H1 (cell line): ENCODE data around the gene MAP3K6. TPM values are rescaled to one million over a fixed set of nuclear protein-coding genes. Genes with fewer than 3 reads are reported as not detected.

Source experiments
- CTCF ChIA-PET: fragments of 300-600 bp; sonication (Branson Sonifier 250); formaldehyde crosslinking; loops from one replicate; lab custom pipeline; 2021; ENCODE audit not compliant: partially characterized antibody; lab: Charles Lee
- POLR2A ChIA-PET: fragments of 300-600 bp; sonication (Branson Sonifier 250); formaldehyde crosslinking; loops from one replicate; lab custom pipeline; 2021; ENCODE audit warnings: inconsistent platforms; ENCODE audit not compliant: partially characterized antibody; lab: Charles Lee
- DNase-seq, 2 experiments: peaks; one replicate each; pipeline versions ENCODE4 v3.0.0 to v3.0.0-alpha.2; 2010 to 2022; ENCODE audit warnings: low spot score in 2 of 2, low read depth in 1 of 2, mixed read lengths in 1 of 2
- FAIRE-seq: peaks from 2 replicates; lab custom pipeline; 2011; peaks lifted over from hg19 to GRCh38; lab: Jason Lieb, UNC
- H2AFZ ChIP-seq: 2 replicates; pipeline ENCODE4 v1.8.1; 2012; ENCODE audit warnings: low read length, inconsistent platforms
- H2AK5ac ChIP-seq: 2 replicates; pipeline ENCODE4 v1.6.1; 2013; ENCODE audit warnings: low read depth, low read length
- H2BK120ac ChIP-seq: replicated peaks from 2 replicates; pipeline ENCODE3; 2013; ENCODE audit warnings: low read depth, low read length, inconsistent platforms
- H2BK12ac ChIP-seq: 2 replicates; pipeline ENCODE4 v1.6.1; 2013; ENCODE audit warnings: low read depth, low read length
- H2BK15ac ChIP-seq: 2 replicates; pipeline ENCODE4 v1.6.1; 2013; ENCODE audit warnings: low read length
- H2BK20ac ChIP-seq: 2 replicates; pipeline ENCODE4 v1.6.1; 2013; ENCODE audit warnings: low read length
- H2BK5ac ChIP-seq: 2 replicates; pipeline ENCODE4 v1.6.1; 2013; ENCODE audit warnings: low read depth, low read length
- H3K14ac ChIP-seq: 2 replicates; pipeline ENCODE4 v1.6.1; 2013; ENCODE audit warnings: inconsistent platforms; ENCODE audit not compliant: insufficient read length
- H3K18ac ChIP-seq: 2 replicates; pipeline ENCODE4 v1.6.1; 2013; ENCODE audit warnings: low read length; ENCODE audit errors: extremely low read depth
- H3K23ac ChIP-seq: 2 replicates; pipeline ENCODE4 v1.6.1; 2013; ENCODE audit warnings: inconsistent platforms; ENCODE audit not compliant: insufficient read length
- H3K23me2 ChIP-seq: 2 replicates; pipeline ENCODE4 v1.6.1; 2013; ENCODE audit warnings: low read depth, low read length
- H3K27ac ChIP-seq: 2 replicates; pipeline ENCODE4 v1.6.1; 2011; ENCODE audit warnings: low read depth, low read length, inconsistent platforms
- H3K27me3 ChIP-seq, 4 experiments: replicated peaks in 1 of 4; 1 replicate in 1 of 4; 2 replicates in 3 of 4; pipeline versions ENCODE4 v1.6.1 to v1.8.1; 2011 to 2013; ENCODE audit warnings: low read length in 3 of 4, mild to moderate bottlenecking in 3 of 4, inconsistent platforms in 2 of 4, mixed read lengths in 2 of 4, moderate library complexity in 1 of 4; ENCODE audit not compliant: control insufficient read depth in 3 of 4, insufficient read depth in 3 of 4; ENCODE audit errors: extremely low read depth in 1 of 4
- H3K36me3 ChIP-seq, 4 experiments: 2 replicates each; pipeline versions ENCODE4 v1.6.1 to v1.8.1; 2011 to 2013; ENCODE audit warnings: mild to moderate bottlenecking in 4 of 4, low read length in 3 of 4, moderate library complexity in 2 of 4, control low read depth in 1 of 4, inconsistent platforms in 1 of 4; ENCODE audit not compliant: insufficient read depth in 4 of 4, control insufficient read depth in 2 of 4
- H3K4ac ChIP-seq: replicated peaks from 2 replicates; pipeline ENCODE3; 2013; ENCODE audit warnings: low read length, low read depth, mixed read lengths, inconsistent platforms; ENCODE audit not compliant: insufficient read length
- H3K4me1 ChIP-seq, 4 experiments: replicated peaks in 1 of 4; 1 replicate in 1 of 4; 2 replicates in 3 of 4; pipeline versions ENCODE4 v1.6.1 to v1.8.1; 2011 to 2013; ENCODE audit warnings: low read length in 3 of 4, inconsistent platforms in 2 of 4, mixed read lengths in 1 of 4; ENCODE audit not compliant: insufficient read depth in 4 of 4, control insufficient read depth in 3 of 4
- H3K4me2 ChIP-seq, 2 experiments: 2 replicates each; pipeline versions ENCODE4 v1.6.1 to v1.8.1; 2011 to 2013; ENCODE audit warnings: low read depth in 2 of 2, low read length in 2 of 2, control low read depth in 1 of 2, inconsistent platforms in 1 of 2, mild to moderate bottlenecking in 1 of 2; ENCODE audit not compliant: insufficient read depth in 1 of 2
- H3K4me3 ChIP-seq, 4 experiments: fragments of 200-600, 300-600 bp in 1 of 4; sonication (generic), shearing (Covaris generic), sonication (Bioruptor Twin) in 1 of 4; 2 replicates each; pipeline versions ENCODE4 v1.5.1 to v1.8.1; 2011 to 2016; ENCODE audit warnings: low read length in 4 of 4, low read depth in 3 of 4, control low read depth in 2 of 4, inconsistent platforms in 2 of 4, mild to moderate bottlenecking in 2 of 4, mixed read lengths in 1 of 4, moderate library complexity in 1 of 4; ENCODE audit not compliant: insufficient read depth in 2 of 4; ENCODE audit errors: extremely low read depth in 1 of 4
- H3K56ac ChIP-seq: replicated peaks from 2 replicates; pipeline ENCODE3; 2013; ENCODE audit warnings: low read depth, mild to moderate bottlenecking, mixed read lengths, low read length, inconsistent platforms; ENCODE audit not compliant: insufficient read length
- H3K79me1 ChIP-seq: 2 replicates; pipeline ENCODE4 v1.6.1; 2013; ENCODE audit warnings: low read depth, low read length, control low read depth
- H3K79me2 ChIP-seq, 2 experiments: 2 replicates each; pipeline versions ENCODE4 v1.6.1 to v1.8.1; 2012 to 2013; ENCODE audit warnings: low read length in 2 of 2, mild to moderate bottlenecking in 2 of 2, inconsistent platforms in 1 of 2; ENCODE audit not compliant: insufficient read depth in 2 of 2, control insufficient read depth in 1 of 2
- H3K9ac ChIP-seq, 4 experiments: replicated peaks in 1 of 4; 1 replicate in 1 of 4; 2 replicates in 3 of 4; pipeline versions ENCODE4 v1.6.1 to v1.8.1; 2011 to 2013; ENCODE audit warnings: low read depth in 3 of 4, low read length in 3 of 4, control low read depth in 2 of 4, mild to moderate bottlenecking in 2 of 4, moderate library complexity in 2 of 4, inconsistent platforms in 1 of 4; ENCODE audit errors: extremely low read depth in 1 of 4
- H3K9me3 ChIP-seq, 2 experiments: 2 replicates each; pipeline versions ENCODE4 v1.6.1 to v1.8.1; 2012 to 2013; ENCODE audit warnings: mild to moderate bottlenecking in 2 of 2, moderate library complexity in 2 of 2, control low read depth in 1 of 2, inconsistent platforms in 1 of 2, low read depth in 1 of 2, low read length in 1 of 2, mixed read lengths in 1 of 2; ENCODE audit not compliant: insufficient read depth in 2 of 2
- H4K20me1 ChIP-seq, 2 experiments: replicated peaks in 1 of 2; 2 replicates each; pipeline versions ENCODE3 to v1.8.1; 2011 to 2013; ENCODE audit warnings: inconsistent platforms in 2 of 2, low read length in 2 of 2, mild to moderate bottlenecking in 1 of 2; ENCODE audit not compliant: insufficient read depth in 2 of 2, control insufficient read depth in 1 of 2
- H4K5ac ChIP-seq: 2 replicates; pipeline ENCODE4 v1.6.1; 2013; ENCODE audit warnings: low read length, low read depth, mixed read lengths, inconsistent platforms; ENCODE audit not compliant: insufficient read length
- H4K8ac ChIP-seq: 2 replicates; pipeline ENCODE4 v1.8.0; 2013; ENCODE audit warnings: mild to moderate bottlenecking, moderate library complexity, low read length, inconsistent platforms; ENCODE audit not compliant: insufficient read depth; ENCODE audit errors: extremely low read depth
- H4K91ac ChIP-seq: replicated peaks from 2 replicates; pipeline ENCODE3; 2013; ENCODE audit warnings: low read length, mixed read lengths, inconsistent platforms; ENCODE audit not compliant: insufficient read length
- BACH1 ChIP-seq: IDR thresholded peaks from 2 replicates; pipeline ENCODE4 v1.6.1; 2012; ENCODE audit warnings: low read length, improper control_type of control experiment
- CEBPB ChIP-seq: IDR thresholded peaks from 2 replicates; pipeline ENCODE4 v1.6.1; 2012; ENCODE audit warnings: low read depth, low read length
- EZH2 ChIP-seq: fragments of 200-600 bp; sonication (generic); IDR thresholded peaks from 2 replicates; pipeline ENCODE4 v1.7.1; 2012; ENCODE audit warnings: low read depth, mild to moderate bottlenecking, moderate library complexity, low read length, inconsistent platforms; ENCODE audit not compliant: severe bottlenecking
- FOSL1 ChIP-seq: IDR thresholded peaks from 2 replicates; pipeline ENCODE4 v1.6.1; 2011; ENCODE audit warnings: mild to moderate bottlenecking, low read depth, low read length, moderate library complexity; ENCODE audit not compliant: insufficient read depth
- NRF1 ChIP-seq: IDR thresholded peaks from 2 replicates; pipeline ENCODE4 v1.6.1; 2011; ENCODE audit warnings: mild to moderate bottlenecking, low read depth, low read length, improper control_type of control experiment
- SRF ChIP-seq: IDR thresholded peaks from 2 replicates; pipeline ENCODE4 v1.6.1; 2011; ENCODE audit warnings: mild to moderate bottlenecking, low read depth, low read length, moderate library complexity
- WGBS, 2 experiments: shearing (Covaris generic) in 1 of 2; methylation state at CpG; one replicate each; pipeline versions ENCODE4 v1.1.6 to v1.1.7; 2013 to 2015; ENCODE audit warnings: low lambda C conversion rate in 2 of 2, mixed read lengths in 2 of 2, inconsistent platforms in 1 of 2, low coverage in 1 of 2, missing lambda C conversion rate in 1 of 2; ENCODE audit not compliant: insufficient replicate concordance in 2 of 2, insufficient coverage in 1 of 2, insufficient read length in 1 of 2; ENCODE audit errors: extremely low coverage in 1 of 2, missing lambda C conversion rate in 1 of 2; 5-methylcytosine and 5-hydroxymethylcytosine counted together
- polyA plus RNA-seq, 7 experiments: library from polyadenylated mRNA; depleted of rRNA in 3 of 7; stranded (reverse) in 5 of 7; unstranded in 2 of 7; fragments of >200 nt in 5 of 7; fragments of 200-250 nt in 2 of 7; gene quantifications; 1 replicate in 5 of 7; 2 replicates in 1 of 7; 4 replicates in 1 of 7; pipeline versions ENCODE4 v1.2.1 to v1.2.3, GENCODE V29; 2011 to 2013; ENCODE audit warnings: missing spikeins in 2 of 7, mixed read lengths in 2 of 7
- total RNA-seq: library from RNA; stranded (reverse); fragmentation: NEBNext Ultra II Directional; extraction: Animal tissue kit (Norgen Biotek cat#: 25700); gene quantifications from 2 replicates; pipeline ENCODE4 v1.2.1, GENCODE V29; 2021
- TF ChIP-seq, protein P1 (sequence below): IDR thresholded peaks from 2 replicates; pipeline ENCODE4 v1.6.1; 2012; ENCODE audit warnings: inconsistent platforms
- TF ChIP-seq, protein P2 (sequence below): IDR thresholded peaks from 2 replicates; pipeline ENCODE4 v1.6.1; 2011; ENCODE audit warnings: low read depth, mild to moderate bottlenecking, low read length; ENCODE audit not compliant: insufficient read depth

Gene MAP3K6
- total and polyA plus RNA-seq, 2 of the 8 experiments (the other 6 are each of a cell fraction or from before 2014, with no cell fraction given) = 7.4 to 7.6 TPM

DNA sequence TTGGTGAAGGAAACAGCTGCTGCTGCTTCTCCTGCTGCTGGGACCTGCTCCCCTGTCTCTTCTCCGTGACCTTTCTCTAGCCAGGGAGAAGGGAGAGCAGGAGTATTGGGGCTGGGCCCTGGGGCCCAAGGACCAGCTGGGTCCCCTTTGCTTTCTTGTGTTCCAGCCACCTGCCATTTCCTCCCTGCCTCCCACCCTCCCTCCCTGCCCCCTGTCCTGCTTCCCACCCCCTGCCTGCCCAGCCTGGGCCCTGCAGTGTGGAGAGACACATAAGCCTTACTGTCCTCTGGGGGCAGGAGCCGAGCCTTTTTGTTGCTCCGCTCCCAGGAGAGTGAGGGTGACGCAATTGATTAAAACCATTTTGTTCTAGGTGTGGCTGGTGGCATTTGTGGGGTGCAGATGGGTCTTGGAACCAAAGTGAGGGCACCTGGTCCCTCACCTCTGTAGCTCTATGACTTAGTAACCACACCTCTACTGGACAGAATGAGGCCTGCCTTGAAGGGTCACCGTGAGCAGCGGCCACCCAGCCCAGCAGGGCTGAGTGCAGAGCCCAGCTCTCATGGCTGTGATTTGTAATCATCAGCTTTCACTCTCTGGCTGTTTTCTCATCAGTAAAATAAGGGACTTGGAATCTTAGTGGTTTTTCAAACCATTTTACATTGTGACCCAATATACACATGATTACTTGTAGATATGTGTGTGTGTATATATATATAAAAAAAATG, 58.7 kb downstream of the MAP3K6 start:
- ChIA-PET CTCF (interaction anchor here (0.5 to 17.9 kb wide), 36 partner anchors 9 to 355 kb away, joined by 3 to 321 read pairs (median 4); partner anchors contain the start of genes CD164L2, GPR3, MAP3K6 and SYTL1), POLR2A (interaction anchor here (1.4 to 3.0 kb wide), 13 partner anchors 9 to 199 kb away, joined by 3 to 17 read pairs (median 6); partner anchors contain the start of genes CD164L2, SYTL1 and WDTC1)
- Histone ChIP-seq H2BK120ac (peak overlapping the region; percentile 75), H3K9ac (peak overlapping the region in 1 of 4 experiments; percentile 29; a peak in 2 of 7 replicates), H3K4me3 (peak overlapping the region in 1 of 4 experiments; percentile 39; a peak in 2 of 8 replicates), H3K14ac (no peak overlapping the region), H2AK5ac (peak overlapping the region; percentile 9; the same call in 1 of the 2 replicates), H3K79me2 (no peaks in the 10 kb centered on the region), H3K27ac (peak overlapping the region; percentile 57; the same call in 1 of the 2 replicates), H3K4ac (peak overlapping the region; percentile 45), H3K4me1 (peaks cover 11 to 15% (median 13%) of the 10 kb centered on the region in 4 experiments), H4K5ac (peak overlapping the region; percentile 78), H3K23ac (no peak overlapping the region), H4K20me1 (no peaks in the 10 kb centered on the region), H2AFZ (no peak overlapping the region), H3K56ac (no peak overlapping the region), H3K36me3 (no peaks in the 10 kb centered on the region), H3K79me1 (no peaks in the 10 kb centered on the region), H3K4me2 (peak overlapping the region; percentile 65 to 73), H4K91ac (peak overlapping the region; percentile 49), H3K9me3 (no peaks in the 10 kb centered on the region), H2BK12ac (peak overlapping the region; percentile 55; the same call in 1 of the 2 replicates), H2BK20ac (peak overlapping the region; percentile 94; the same call in 1 of the 2 replicates), H2BK5ac (peak overlapping the region; percentile 96), H3K27me3 (no peaks in the 10 kb centered on the region), H2BK15ac (no peak overlapping the region), H3K23me2 (0 out of 2 replicates have a peak, but pooled peaks cover 3% of the 10 kb centered on the region), H3K18ac (peak overlapping the region; percentile 86; the same call in 1 of the 2 replicates), H4K8ac (peak overlapping the region; percentile 32; the same call in 1 of the 2 replicates)
- FAIRE-seq (no peak), DNase-seq (no peak)
- TF ChIP-seq, protein P1, sequence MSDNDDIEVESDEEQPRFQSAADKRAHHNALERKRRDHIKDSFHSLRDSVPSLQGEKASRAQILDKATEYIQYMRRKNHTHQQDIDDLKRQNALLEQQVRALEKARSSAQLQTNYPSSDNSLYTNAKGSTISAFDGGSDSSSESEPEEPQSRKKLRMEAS = no peak
- TF ChIP-seq NRF1 (no peak), FOSL1 (no peak), CEBPB (peak; percentile 75), EZH2 (no peak), SRF (no peak), BACH1 (no peak)
- TF ChIP-seq, protein P2, sequence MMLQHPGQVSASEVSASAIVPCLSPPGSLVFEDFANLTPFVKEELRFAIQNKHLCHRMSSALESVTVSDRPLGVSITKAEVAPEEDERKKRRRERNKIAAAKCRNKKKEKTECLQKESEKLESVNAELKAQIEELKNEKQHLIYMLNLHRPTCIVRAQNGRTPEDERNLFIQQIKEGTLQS = 0 out of 2 replicates have a peak, but pooled peaks have one; percentile 15
- 82% methylated on average over 5 of the region's 6 CpGs; no CpG with 5 or more reads in 1 of the 2 experiments for WGBS, 2 experiments
